Panc1 (cell line): Measurements from ENCODE around the gene FSTL4. TPM values are rescaled to one million over a fixed set of nuclear protein-coding genes. Genes with fewer than 3 reads are reported as not detected.

Source experiments
- ATAC-seq: fragments of 200-7000 bp; cut with Tn5 transposase; 2 replicates; pipeline ENCODE4 v1.9.1; 2020; ENCODE audit warnings: mild to moderate bottlenecking, moderate library complexity
- BruUV-seq: library from RNA; stranded (reverse); fragments of 400-500 nt; replicated peaks from 2 replicates; lab custom pipeline; 2021; lab: Mats Ljungman, UMichigan
- CTCF ChIA-PET: fragments of 300-600 bp; sonication (Branson Sonifier 250); formaldehyde crosslinking; loops from one replicate; lab custom pipeline; 2022; ENCODE audit warnings: antibody characterized with exemption; lab: Charles Lee
- POLR2A ChIA-PET: fragments of 300-600 bp; sonication (Branson Sonifier 250); formaldehyde crosslinking; loops from one replicate; lab custom pipeline; 2022; ENCODE audit warnings: antibody characterized with exemption; lab: Charles Lee
- DNase-seq: peaks from one replicate; pipeline ENCODE4 v3.0.0-alpha.2; 2010; ENCODE audit warnings: low read depth, low spot score
- H3K27ac ChIP-seq: 2 replicates; pipeline ENCODE4 v1.5.1; 2011; ENCODE audit warnings: mild to moderate bottlenecking, low read length, inconsistent platforms
- H3K27me3 ChIP-seq: fragments of 200-500 bp; sonication (Bioruptor generic); 2 replicates; pipeline ENCODE4 v1.6.0; 2014; ENCODE audit warnings: low read length, inconsistent platforms; ENCODE audit not compliant: control insufficient read depth, insufficient read depth
- H3K36me3 ChIP-seq: fragments of 200-500 bp; sonication (Bioruptor generic); 2 replicates; pipeline ENCODE4 v1.5.1; 2014; ENCODE audit warnings: inconsistent platforms, mild to moderate bottlenecking, low read length, moderate library complexity; ENCODE audit not compliant: control insufficient read depth, insufficient read depth
- H3K4me1 ChIP-seq: 2 replicates; pipeline ENCODE4 v1.5.1; 2011; ENCODE audit warnings: inconsistent platforms, mild to moderate bottlenecking, low read length, moderate library complexity; ENCODE audit not compliant: control insufficient read depth, insufficient read depth
- H3K4me3 ChIP-seq, 2 experiments: 2 replicates each; pipeline ENCODE4 v1.5.1; 2011 to 2012; ENCODE audit warnings: low read depth in 2 of 2, low read length in 2 of 2, mild to moderate bottlenecking in 2 of 2, inconsistent platforms in 1 of 2, moderate library complexity in 1 of 2
- H3K9me3 ChIP-seq: fragments of 200-500 bp; sonication (Bioruptor generic); 2 replicates; pipeline ENCODE4 v1.5.1; 2014; ENCODE audit warnings: low read depth, mild to moderate bottlenecking, inconsistent platforms, low read length, moderate library complexity; ENCODE audit not compliant: control insufficient read depth, insufficient read depth
- POLR2AphosphoS5 ChIP-seq: IDR thresholded peaks from 2 replicates; pipeline ENCODE4 v1.6.1; 2012; ENCODE audit warnings: mild to moderate bottlenecking, low read depth, low read length, moderate library complexity
- SIN3A ChIP-seq: IDR thresholded peaks from 2 replicates; pipeline ENCODE4 v1.6.1; 2012; ENCODE audit warnings: low read depth, mild to moderate bottlenecking, low read length, moderate library complexity, borderline replicate concordance; ENCODE audit not compliant: insufficient read depth
- TCF7L2 ChIP-seq: IDR thresholded peaks from 2 replicates; pipeline ENCODE4 v1.6.1; 2011; ENCODE audit warnings: mild to moderate bottlenecking, low read depth, low read length, inconsistent platforms
- in situ Hi-C: cut with HindIII; loops from 2 replicates; pipeline ENCODE4 v1.10.0; 2016; ENCODE audit warnings: low sequenced_read_pairs, low pct_unique_long_range_greater_than_20kb
- intact Hi-C: fragments of 100-400 bp; cut with micrococcal nuclease; formaldehyde crosslinking; loops from one replicate; pipeline ENCODE4 v1.10.0; 2022; ENCODE audit not compliant: unreplicated experiment
- total RNA-seq: library from RNA; stranded (reverse); gene quantifications from one replicate; pipeline ENCODE4 v1.2.1, GENCODE V29; 2021; ENCODE audit not compliant: unreplicated experiment
- TF ChIP-seq, protein P1 (sequence below), 2 experiments: IDR thresholded peaks; 2 replicates each; pipeline ENCODE4 v1.6.1; 2011 to 2012; ENCODE audit warnings: low read depth in 2 of 2, control low read depth in 1 of 2, low read length in 1 of 2, mild to moderate bottlenecking in 1 of 2, moderate library complexity in 1 of 2; ENCODE audit not compliant: insufficient read depth in 1 of 2
- TF ChIP-seq, protein P2 (sequence below): fragments of 450-650 bp; IDR thresholded peaks from 2 replicates; pipeline ENCODE4 v1.5.1; 2017; ENCODE audit warnings: mild to moderate bottlenecking

Gene FSTL4
- total RNA-seq, 1 experiment from 2014 or later: 0.18 TPM

DNA sequence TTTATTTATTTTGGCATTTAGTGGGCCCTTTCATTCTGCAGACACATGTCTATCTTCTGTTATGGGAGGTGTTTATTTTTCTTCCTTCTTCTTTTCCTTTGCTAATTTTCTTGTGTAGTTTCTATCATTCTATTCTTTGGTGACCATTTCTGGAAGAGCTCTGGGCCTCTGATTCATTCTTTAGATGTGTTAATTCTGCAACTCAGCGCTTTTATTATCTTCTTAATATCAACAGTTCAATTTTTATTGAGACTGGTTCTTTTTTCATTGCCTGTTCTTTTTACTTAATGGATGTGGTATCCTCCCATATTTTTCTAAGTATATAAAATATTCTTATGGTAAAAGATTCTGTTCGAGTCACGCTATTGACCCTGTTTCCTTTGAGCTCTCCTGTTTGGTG, 448.5 kb downstream of the FSTL4 start:
- no peaks in the 10 kb centered on the region for H3K27me3 ChIP-seq

DNA sequence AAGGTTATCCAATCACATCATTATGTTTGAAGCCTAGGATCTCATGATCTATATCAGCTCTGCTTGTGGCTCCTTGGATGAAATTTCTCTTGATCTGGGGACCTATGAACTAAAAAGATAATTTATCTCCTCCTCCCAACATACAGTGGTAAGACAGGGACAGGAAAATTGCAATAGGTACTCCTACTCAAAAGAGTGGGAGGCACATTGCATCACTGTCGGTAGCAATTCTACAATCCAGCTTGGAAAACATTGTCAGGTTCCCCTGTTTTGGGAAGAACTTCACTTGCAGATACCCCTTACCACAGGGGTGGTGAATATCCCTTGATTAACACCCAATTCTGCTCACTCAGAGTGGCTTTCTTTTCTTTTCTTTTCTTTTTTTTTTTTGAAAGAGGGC, 452.8 kb downstream of the FSTL4 start:
- no peaks in the 10 kb centered on the region for H3K9me3 ChIP-seq
- TF ChIP-seq, protein P1, sequence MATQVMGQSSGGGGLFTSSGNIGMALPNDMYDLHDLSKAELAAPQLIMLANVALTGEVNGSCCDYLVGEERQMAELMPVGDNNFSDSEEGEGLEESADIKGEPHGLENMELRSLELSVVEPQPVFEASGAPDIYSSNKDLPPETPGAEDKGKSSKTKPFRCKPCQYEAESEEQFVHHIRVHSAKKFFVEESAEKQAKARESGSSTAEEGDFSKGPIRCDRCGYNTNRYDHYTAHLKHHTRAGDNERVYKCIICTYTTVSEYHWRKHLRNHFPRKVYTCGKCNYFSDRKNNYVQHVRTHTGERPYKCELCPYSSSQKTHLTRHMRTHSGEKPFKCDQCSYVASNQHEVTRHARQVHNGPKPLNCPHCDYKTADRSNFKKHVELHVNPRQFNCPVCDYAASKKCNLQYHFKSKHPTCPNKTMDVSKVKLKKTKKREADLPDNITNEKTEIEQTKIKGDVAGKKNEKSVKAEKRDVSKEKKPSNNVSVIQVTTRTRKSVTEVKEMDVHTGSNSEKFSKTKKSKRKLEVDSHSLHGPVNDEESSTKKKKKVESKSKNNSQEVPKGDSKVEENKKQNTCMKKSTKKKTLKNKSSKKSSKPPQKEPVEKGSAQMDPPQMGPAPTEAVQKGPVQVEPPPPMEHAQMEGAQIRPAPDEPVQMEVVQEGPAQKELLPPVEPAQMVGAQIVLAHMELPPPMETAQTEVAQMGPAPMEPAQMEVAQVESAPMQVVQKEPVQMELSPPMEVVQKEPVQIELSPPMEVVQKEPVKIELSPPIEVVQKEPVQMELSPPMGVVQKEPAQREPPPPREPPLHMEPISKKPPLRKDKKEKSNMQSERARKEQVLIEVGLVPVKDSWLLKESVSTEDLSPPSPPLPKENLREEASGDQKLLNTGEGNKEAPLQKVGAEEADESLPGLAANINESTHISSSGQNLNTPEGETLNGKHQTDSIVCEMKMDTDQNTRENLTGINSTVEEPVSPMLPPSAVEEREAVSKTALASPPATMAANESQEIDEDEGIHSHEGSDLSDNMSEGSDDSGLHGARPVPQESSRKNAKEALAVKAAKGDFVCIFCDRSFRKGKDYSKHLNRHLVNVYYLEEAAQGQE (IDR thresholded peaks at IDR 0.05; ENCODE audit: insufficient read depth in 1 of 2, low read depth in 2 of 2, low read length in 1 of 2): no peak
- H3K4me3 ChIP-seq: no peak overlapping the region
- H3K27me3 ChIP-seq: no peaks in the 10 kb centered on the region
- CTCF ChIA-PET: no interaction called here
- BruUV-seq: no TSS peak
- no peaks in the 10 kb centered on the region for H3K36me3 ChIP-seq
- ATAC-seq (no peak), DNase-seq (no peak)
- in situ Hi-C loops: no loop called here
- H3K4me1 ChIP-seq: no peaks in the 10 kb centered on the region
- H3K27ac ChIP-seq: no peak overlapping the region
- intact Hi-C loops: no loop called here
- POLR2A ChIA-PET: no interaction called here

More for the DNA sequence above, 448.5 kb downstream of the FSTL4 start:
- H3K4me1 ChIP-seq: no peaks in the 10 kb centered on the region
- intact Hi-C loops: no loop called here
- H3K36me3 ChIP-seq: no peaks in the 10 kb centered on the region
- H3K4me3 ChIP-seq: no peak overlapping the region
- ChIA-PET CTCF (no interaction called here), POLR2A (no interaction called here)
- ATAC-seq (no peak), DNase-seq (no peak)
- TF ChIP-seq SIN3A (no peak), TCF7L2 (no peak)
- no peaks in the 10 kb centered on the region for H3K9me3 ChIP-seq
- in situ Hi-C loops: no loop called here
- BruUV-seq: no TSS peak
- H3K27ac ChIP-seq: no peak overlapping the region

DNA sequence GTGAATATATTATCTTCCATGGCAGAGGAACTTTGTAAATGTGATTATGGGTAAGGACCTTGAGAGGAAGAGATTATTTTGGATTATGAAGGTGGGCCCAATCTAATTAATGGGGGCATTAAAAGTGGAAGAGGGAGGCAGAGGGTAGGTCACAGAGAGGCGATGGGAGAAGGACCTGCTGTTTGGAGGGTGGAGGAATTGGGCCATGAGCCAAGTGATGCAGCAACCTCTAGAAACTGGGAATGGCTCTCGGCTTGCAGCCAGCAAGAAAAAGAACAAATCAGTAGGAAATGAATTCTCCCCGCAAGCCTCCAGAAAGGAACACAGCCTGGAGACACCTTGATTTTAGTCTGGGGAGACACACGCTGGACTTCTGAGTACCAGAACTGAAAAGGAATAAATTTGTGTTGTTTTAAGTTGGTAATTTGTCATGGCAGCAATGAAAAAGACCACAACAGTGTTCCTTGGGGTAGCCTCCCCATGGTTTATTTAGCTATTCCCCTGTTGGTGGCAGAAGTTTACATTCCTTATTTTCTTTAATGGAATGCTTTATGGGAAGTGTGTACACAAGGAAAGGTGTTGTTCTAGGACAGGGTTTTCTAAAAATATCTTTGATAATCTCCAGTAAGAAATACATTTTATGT, 456.9 kb downstream of the FSTL4 start:
- Histone ChIP-seq H3K36me3 (no peaks in the 10 kb centered on the region), H3K9me3 (no peaks in the 10 kb centered on the region), H3K4me1 (no peaks in the 10 kb centered on the region), H3K27me3 (no peaks in the 10 kb centered on the region), H3K4me3 (no peak overlapping the region), H3K27ac (no peak overlapping the region)
- intact Hi-C loops: no loop called here
- DNase-seq (no peak), ATAC-seq (no peak)
- POLR2A ChIA-PET: no interaction called here
- in situ Hi-C loops: no loop called here
- CTCF ChIA-PET: no interaction called here
- BruUV-seq: no TSS peak
- TF ChIP-seq SIN3A: no peak
- no peak for TF ChIP-seq TCF7L2
- TF ChIP-seq, protein P2, sequence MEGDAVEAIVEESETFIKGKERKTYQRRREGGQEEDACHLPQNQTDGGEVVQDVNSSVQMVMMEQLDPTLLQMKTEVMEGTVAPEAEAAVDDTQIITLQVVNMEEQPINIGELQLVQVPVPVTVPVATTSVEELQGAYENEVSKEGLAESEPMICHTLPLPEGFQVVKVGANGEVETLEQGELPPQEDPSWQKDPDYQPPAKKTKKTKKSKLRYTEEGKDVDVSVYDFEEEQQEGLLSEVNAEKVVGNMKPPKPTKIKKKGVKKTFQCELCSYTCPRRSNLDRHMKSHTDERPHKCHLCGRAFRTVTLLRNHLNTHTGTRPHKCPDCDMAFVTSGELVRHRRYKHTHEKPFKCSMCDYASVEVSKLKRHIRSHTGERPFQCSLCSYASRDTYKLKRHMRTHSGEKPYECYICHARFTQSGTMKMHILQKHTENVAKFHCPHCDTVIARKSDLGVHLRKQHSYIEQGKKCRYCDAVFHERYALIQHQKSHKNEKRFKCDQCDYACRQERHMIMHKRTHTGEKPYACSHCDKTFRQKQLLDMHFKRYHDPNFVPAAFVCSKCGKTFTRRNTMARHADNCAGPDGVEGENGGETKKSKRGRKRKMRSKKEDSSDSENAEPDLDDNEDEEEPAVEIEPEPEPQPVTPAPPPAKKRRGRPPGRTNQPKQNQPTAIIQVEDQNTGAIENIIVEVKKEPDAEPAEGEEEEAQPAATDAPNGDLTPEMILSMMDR: no peak
- no peak for TF ChIP-seq POLR2AphosphoS5
- TF ChIP-seq, protein P1 (IDR thresholded peaks at IDR 0.05; ENCODE audit: insufficient read depth in 1 of 2, low read depth in 2 of 2, low read length in 1 of 2): no peak
